Measurements from ENCODE around the gene MR1.
"Not testable (repeated sequence)": the region's sequence is repeated elsewhere in the genome, so short reads cannot be mapped to it uniquely, and the experiment has no call there.

The MR1 gene

GRCh38 chr1:181016563-181016962 is 17.2 kb upstream of the MR1 start:
- no peak for TF ChIP-seq POLR2A (IDR thresholded peaks at IDR 0.05; ENCODE audit: low read length)
- no peak for DNase-seq

GRCh38 chr1:181018901-181019681 is 14.7 kb upstream of the MR1 start:
- DNase-seq: no peak
- TF ChIP-seq POLR2A (IDR thresholded peaks at IDR 0.05; ENCODE audit: low read length) (no peak), GATA1 (IDR thresholded peaks at IDR 0.05; ENCODE audit: low read depth, low read length) (no peak)

GRCh38 chr1:181021159-181021558 is 12.6 kb upstream of the MR1 start:
- no peak for DNase-seq
- TF ChIP-seq GATA1 (IDR thresholded peaks at IDR 0.05; ENCODE audit: low read depth, low read length) (no peak), POLR2A (IDR thresholded peaks at IDR 0.05; ENCODE audit: low read length) (no peak)

- TF ChIP-seq POLR2A (IDR thresholded peaks at IDR 0.05; ENCODE audit: low read length) (no peak), GATA1 (IDR thresholded peaks at IDR 0.05; ENCODE audit: low read depth, low read length) (no peak)
- peak; percentile 66 to 71 for DNase-seq
These were observed 11.9 kb upstream of the MR1 start for GRCh38 chr1:181021811-181022434.

GRCh38 chr1:181023265-181024057 is 10.3 kb upstream of the MR1 start:
- peak in 1 of 2 experiments; percentile 16 for DNase-seq
- no peak for TF ChIP-seq POLR2A (IDR thresholded peaks at IDR 0.05; ENCODE audit: low read length)
- TF ChIP-seq GATA1 (IDR thresholded peaks at IDR 0.05; ENCODE audit: low read depth, low read length): no peak

- DNase-seq: no peak
- TF ChIP-seq GATA1 (IDR thresholded peaks at IDR 0.05; ENCODE audit: low read depth, low read length) (no peak), POLR2A (IDR thresholded peaks at IDR 0.05; ENCODE audit: low read length) (no peak)
These were observed 5.6 kb upstream of the MR1 start for GRCh38 chr1:181028196-181028595.

- DNase-seq: no peak
- TF ChIP-seq POLR2A (IDR thresholded peaks at IDR 0.05; ENCODE audit: low read length): no peak
- TF ChIP-seq GATA1 (IDR thresholded peaks at IDR 0.05; ENCODE audit: low read depth, low read length): no peak
These were observed 5.2 kb upstream of the MR1 start for GRCh38 chr1:181028615-181029014.

- TF ChIP-seq GATA1 (IDR thresholded peaks at IDR 0.05; ENCODE audit: low read depth, low read length) (no peak), POLR2A (IDR thresholded peaks at IDR 0.05; ENCODE audit: low read length) (no peak)
- no peak for DNase-seq
These were observed 1.2 kb upstream of the MR1 start for GRCh38 chr1:181032535-181032934.

GRCh38 chr1:181033128-181033798 is 520 bp upstream of the MR1 start:
- TF ChIP-seq POLR2A (IDR thresholded peaks at IDR 0.05; ENCODE audit: low read length): no peak
- no peak for TF ChIP-seq GATA1 (IDR thresholded peaks at IDR 0.05; ENCODE audit: low read depth, low read length)

GRCh38 chr1:181035210-181035609 is 1.4 kb downstream of the MR1 start:
- not testable (repeated sequence) for DNase-seq

More at GRCh38 chr1:181033128-181033798, 520 bp upstream of the MR1 start:
- DNase-seq: peak in 1 of 2 experiments; percentile 73

- TF ChIP-seq GATA1 (IDR thresholded peaks at IDR 0.05; ENCODE audit: low read depth, low read length): no peak
- TF ChIP-seq POLR2A (IDR thresholded peaks at IDR 0.05; ENCODE audit: low read length): no peak
- DNase-seq: peak; percentile 22 to 43
These were observed 2.5 kb downstream of the MR1 start for GRCh38 chr1:181036107-181036836.

GRCh38 chr1:181037386-181037785 is 3.6 kb downstream of the MR1 start:
- no peak for DNase-seq
- TF ChIP-seq POLR2A (IDR thresholded peaks at IDR 0.05; ENCODE audit: low read length) (no peak), GATA1 (IDR thresholded peaks at IDR 0.05; ENCODE audit: low read depth, low read length) (no peak)

- peak; percentile 73 to 88 for DNase-seq
- no peak for TF ChIP-seq GATA1 (IDR thresholded peaks at IDR 0.05; ENCODE audit: low read depth, low read length)
- no peak for TF ChIP-seq POLR2A (IDR thresholded peaks at IDR 0.05; ENCODE audit: low read length)
These were observed 4.7 kb downstream of the MR1 start for GRCh38 chr1:181038399-181038873.

Data from erythroblast (primary cell).